GM21447 (cell line): Measurements from ENCODE around the gene PCBD1.
"Not testable (repeated sequence)": the region's sequence is repeated elsewhere in the genome, so short reads cannot be mapped to it uniquely, and the experiment has no call there.

Experiments used
- ATAC-seq: cut with Tn5 transposase; IDR thresholded peaks from one replicate; pipeline ENCODE4 v1.9.1; 2021; ENCODE audit not compliant: unreplicated experiment

Gene PCBD1

DNA sequence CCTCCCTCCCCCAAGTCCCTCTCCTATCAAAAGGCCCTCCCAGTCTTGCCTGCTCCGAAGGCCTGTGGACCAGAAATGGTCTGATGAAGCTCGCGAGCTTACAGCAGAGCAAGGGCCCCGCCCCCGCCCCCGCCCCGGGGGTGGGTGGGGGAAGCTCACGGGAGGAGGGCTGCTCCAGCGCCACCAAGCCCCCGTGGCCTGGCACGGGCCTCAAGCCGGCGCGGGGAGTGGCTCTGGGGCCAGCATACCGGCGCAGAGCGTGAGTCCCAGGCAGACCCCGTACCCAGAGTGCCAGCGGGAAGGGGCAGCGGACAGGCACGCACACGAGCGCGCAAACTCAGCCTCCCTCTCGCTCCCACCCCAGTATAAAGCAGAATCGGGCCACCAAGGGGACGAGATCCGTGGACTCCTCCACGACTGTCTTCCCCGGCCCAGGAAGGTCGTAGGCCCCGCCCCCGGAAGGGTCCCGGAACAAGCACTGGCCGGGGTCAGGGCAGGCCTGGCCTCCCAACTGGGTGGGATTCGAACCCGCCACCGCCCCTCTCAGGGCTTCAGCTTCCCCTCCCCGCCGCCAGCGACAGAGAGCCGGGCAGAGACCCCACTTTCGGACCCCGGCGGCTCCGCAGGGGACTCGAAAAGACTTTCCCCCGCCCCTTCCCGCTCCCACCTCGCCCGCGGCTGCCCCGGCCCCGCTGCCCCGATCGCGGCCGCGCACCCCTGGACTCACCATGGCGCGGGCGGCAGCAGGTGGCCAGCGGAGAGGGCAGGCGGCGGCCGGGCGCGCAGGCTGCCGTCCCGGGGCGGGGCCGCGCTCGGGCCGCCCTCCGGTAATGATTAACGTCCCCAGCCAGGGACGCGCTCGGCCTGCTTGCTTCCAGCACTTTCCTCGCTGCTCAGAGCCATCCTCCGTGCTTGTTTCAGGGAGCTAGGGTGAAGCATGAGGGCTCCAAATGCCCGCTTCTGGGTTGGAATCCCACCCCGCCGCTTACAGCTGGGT lies at the start of gene PCBD1:
PCBD1 (minus strand) TSS at position 762 of the 997 bp plus-strand sequence; CDS start at position 730, 32 bp downstream.
- ATAC-seq: peak; percentile 78

DNA sequence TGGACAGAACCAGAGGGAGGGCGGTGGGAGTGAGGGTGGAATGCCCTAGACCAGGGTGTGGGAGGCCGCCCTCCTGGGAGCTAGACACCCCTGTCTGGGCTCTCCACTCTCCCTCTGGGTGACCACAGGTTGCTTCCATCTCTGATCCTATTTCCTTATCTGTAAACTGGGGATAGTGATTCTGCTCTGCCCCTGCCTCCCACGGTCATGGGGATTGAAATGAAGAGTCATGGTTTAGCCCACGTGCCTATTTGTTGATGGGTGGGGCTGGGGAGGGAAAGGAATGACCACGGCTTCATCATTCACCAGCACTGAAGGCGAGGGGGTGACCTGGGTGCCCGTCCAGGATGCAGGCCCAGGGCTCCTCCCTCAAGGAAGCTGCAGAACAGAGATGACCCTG lies 49.3 kb upstream of the PCBD1 start:
- no peak for ATAC-seq

DNA sequence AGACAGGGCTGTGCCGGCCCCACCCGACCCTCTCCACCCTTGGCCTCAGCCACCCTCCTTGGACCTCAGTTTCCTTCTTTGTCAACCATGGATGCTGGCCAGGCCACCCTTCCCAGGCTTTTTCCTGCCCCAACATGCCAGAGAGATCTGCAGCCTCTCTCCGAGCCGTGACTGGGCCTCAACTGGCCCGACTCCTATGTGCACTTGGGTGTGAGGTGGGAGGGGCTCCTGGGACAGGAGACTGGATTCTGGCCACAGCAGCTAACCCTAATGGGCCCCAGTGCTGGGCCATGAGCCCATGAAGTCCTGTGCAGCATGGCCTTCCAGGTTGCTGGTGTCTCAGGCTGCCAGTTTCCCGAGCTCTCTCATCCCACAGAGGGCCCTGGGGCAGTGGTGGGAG lies 47.7 kb upstream of the PCBD1 start:
- ATAC-seq: no peak

- no peak for ATAC-seq
These were observed 47.3 kb upstream of the PCBD1 start for GRCh38 chr10:70935631-70936030.

DNA sequence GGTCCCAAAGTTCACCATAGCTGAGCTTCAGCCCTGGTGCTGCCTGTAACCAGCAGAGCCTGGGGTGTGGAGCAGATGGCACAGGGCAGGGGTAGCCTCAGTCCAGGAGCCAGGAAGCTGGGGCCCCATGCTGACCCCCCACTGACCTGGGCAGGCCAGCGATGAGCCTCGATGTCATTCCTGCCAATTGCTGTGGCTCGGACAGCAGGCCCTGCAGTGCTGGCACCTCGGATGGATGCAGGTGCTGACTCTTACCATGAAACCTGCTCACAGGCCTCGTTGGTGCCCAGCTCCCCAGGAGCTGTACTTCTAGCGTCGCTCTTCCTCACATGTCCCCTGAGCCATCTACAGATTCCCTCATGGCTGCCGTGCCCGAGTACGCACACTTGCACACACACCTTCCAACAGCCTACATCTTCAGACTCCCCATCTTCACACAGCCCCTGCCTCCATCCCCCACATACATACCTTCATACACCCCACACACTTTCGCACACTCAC lies 46.8 kb upstream of the PCBD1 start:
- no peak for ATAC-seq

DNA sequence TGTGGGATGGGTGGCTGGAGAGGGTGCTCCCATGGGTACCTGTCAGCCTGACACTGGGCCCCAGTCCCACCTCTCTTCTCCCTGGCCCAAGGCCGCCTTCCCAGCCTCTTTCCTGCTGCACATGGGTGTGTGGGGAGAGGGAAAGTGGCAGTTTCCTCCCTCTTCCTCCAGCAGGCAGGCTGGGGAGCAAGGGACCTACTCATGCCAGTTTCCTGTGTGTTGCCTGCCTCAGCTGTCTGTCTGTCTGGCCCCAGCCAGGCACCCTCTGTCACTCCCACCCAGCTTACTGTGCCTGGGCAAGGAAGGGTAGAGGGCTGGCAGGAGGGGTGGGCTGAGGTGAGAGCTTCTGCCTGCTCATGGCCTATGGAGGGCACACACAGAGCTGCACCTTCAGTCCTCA lies 46.3 kb upstream of the PCBD1 start:
- no peak for ATAC-seq

DNA sequence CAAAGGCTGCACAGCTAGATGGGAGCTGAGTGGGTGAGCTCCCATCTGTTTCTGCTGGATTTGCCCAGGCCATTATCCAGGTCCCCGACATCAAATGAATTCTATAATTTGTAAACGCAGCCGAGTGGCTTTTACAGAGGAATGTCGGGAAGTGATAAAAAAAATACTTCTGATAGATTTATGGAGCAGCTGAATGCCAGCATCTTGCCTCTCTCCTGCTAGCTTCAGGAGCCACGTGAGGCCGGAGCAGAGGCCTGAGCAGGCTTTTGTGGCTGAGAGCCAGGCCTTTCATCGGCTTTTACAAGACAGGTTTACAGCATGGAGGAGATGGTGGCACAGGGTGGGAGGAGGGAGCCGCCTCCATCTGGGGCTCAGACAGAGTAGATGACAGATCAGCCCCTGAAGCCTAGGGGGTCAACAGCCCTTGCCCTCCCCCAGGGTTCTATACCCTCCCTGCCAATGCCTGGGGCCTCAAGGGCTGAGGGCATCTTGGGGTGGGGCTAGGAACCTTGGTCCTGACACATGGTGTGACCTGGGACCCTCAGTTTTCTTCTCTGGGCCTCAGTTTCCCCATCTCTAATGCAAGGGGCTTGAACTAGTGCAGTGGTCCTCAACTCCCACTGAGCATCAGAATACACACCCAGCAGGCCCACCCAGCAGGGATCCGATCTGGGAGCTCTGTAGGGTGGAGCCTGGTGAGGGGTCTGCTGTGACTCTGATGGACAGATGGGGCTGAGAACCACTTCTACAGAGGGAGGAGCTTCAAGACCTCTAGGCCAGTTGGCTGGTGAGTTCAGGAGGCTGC lies 44.2 kb upstream of the PCBD1 start:
- ATAC-seq: no peak

GRCh38 chr10:70931168-70931815 lies 42.9 kb upstream of the PCBD1 start:
- ATAC-seq: no peak

DNA sequence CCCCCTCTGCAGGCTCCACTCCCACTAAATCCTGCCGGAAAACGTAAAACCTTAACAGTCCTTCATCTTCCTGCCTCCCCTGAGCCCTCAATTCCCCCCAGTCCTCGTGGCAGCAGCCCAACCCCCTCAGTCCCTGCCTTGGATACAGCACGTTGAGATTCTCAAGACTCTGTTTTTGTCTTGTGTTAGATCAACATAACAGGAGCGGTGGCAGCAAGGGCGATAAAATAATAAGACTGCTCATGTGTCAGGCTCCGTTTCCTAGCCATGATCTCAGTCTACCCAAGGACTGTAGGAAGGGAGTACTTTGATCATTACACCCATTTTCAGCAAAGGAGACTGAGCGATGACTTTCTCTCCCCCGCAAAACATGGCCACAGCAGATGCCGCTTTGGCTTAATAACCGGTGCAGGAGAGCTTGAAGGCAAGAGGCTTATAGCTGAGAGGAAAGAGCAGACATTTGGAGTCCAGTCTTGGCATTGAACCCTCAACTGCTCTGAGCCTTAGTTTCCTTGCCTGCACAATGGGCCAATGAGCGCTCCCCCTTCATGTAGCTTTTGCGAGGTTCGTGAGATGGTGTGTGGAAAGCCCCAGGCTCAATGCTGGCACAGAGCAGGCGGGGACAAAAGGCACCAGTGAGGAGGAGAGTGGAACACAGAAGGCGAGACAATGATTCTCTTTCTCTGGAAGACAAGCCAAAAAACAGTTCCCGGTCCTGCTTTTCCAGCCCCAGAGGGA lies 42.1 kb upstream of the PCBD1 start:
- ATAC-seq: no peak

DNA sequence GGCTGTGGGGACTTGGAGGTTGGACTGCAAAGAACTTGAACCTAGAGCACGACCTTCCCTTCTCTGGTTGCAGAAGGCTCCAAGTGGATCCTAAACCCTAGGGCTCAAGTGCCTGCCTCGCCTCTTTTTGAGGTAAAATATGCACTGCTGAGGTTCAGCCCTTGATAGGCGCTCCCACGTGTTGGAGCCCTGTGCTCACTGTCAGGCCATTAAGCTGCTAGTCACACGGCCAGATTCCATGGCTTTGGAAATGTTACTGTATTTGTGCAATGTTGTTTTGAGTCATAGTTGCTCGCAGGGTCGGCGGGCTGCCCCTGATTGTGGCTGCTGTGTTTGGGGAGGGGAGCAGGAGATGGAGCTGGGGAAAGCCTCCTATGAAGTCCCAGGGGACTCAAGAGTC lies 39.8 kb upstream of the PCBD1 start:
- ATAC-seq: no peak

DNA sequence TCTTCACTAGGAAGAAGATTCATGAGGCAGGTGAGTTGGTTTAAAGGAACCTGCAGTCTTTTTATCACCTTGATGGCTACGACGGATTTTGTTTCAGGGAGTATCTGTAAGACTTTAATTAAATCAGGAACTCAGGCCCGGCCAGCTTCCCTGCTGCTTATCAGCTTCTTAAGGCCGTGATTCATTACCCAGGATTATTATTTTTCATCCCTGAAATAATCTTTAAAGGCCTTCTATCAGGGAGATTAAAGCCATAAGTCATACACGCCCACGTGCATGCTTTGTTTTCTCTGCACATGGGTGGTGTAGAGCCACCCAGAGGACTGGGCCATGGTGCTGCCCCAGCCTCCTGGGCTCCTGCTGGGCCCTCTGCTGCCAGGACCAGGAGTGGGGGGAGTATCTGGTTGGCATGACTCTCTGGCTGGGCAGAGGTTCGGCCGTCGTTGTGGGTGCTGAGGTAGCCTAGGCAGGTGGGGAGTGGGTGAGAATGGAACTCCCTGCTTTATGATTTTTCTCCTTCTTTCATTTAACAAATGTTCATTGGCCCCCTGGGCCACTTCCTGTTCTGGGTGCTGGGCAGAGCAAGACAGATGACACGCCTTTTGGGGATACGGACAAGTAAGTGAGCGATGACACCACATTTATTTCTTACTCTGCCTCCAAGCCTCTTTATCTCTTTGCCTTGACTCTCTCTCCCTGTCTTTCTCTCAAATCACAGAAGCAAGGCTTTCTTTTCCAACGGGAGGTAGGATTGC lies 39.0 kb upstream of the PCBD1 start:
- no peak for ATAC-seq

- no peak for ATAC-seq
These were observed 38.0 kb upstream of the PCBD1 start for GRCh38 chr10:70926226-70927000.

DNA sequence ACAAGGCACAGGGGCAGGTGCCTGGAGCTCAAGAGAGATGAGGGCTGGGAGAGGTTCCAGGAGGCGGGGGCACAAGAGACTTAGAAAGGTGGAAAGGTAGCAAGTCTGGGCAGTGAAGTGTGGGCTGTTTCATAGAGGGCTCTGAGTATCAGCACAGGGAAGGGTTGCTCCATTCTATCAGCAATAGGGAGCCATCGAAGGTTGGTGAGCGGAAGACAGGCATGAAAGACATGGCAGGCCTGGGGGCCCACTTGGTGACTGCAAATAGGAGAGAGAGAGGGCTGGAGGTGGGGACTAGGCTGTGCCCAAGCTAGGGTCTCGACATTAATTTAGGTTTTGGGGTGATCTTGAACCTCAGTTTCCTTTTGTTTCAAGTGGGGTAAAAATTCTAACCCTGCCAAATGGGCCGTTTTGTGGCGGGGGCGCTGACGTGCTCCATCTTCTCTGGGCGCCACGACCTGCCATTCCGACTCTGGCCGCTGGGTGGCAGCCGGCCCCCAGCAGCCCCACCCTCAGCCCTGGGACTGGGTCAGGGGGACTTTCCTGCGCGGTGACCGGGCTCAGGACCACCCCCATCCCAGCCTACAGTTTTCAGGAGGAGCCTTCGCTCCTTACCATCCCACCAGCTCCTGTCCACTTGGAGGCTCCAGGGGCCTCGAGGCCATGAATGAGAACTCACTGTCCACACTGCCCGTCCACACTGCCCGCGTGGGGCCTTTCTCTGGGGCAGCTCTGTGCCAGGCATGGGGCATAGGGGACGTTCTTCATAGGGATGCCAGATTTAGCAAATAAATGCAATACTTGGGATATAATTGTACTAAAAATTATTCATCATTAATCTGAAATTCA lies 37.2 kb upstream of the PCBD1 start:
- no peak for ATAC-seq

DNA sequence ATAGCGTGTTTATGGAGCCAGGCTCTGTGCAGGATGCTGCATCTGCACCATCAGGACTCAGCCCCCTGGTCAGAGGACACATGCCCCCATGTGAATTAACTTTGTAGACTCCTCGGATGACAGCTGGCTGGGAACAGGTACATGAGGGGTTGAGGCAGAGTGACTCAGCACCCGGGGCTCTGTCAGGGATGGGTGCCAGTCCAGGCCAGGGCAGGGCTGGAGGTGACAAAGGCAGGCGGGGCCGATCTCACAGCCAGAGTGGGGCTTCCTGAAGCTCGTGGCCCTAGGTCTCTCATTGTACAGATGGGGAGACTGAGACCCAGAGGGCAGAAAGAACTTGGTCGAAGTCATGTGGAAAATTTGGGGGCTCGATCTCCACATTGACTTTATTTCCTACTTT lies 35.3 kb upstream of the PCBD1 start:
- ATAC-seq: no peak

DNA sequence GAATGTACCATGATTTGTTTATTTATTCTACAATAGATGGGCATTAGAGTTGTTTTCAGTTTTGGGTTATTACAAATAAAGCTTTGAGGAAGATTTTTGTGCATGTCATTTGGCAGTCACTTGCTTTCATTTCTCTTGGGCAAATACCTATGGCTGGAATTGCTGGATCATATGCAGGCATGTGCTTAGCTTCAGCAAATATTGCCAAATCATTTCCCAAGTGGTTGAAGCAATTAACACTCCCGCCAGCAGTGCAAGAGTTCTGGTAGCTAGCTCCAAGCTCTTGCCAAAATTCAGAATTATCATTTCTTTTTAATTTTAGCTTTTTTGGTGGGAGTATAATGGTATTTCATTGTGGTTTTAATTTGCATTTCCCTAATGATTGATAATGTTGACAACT lies 32.9 kb upstream of the PCBD1 start:
- no peak for ATAC-seq

DNA sequence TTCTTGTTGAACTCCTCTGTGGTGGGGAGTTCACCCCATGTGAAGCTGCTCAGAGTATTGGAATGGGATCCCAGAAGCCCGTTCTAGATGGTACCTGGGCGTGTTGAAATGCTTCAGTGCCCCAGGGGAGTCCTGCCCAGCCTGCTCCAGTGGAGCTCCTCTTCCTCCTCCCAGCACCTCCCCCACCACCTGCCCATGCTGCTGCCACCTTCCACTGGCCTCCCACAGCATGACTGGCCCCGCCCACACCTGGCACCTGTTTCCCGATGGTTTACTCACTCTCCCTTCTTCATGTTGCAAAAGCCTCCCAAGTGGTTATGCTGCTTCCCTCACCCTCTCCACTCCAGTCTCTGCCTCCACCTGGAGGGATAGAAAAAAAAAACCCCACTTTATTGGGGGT lies 32.2 kb upstream of the PCBD1 start:
- ATAC-seq: no peak

GRCh38 chr10:70919906-70920305 lies 31.5 kb upstream of the PCBD1 start:
- not testable (repeated sequence) for ATAC-seq

DNA sequence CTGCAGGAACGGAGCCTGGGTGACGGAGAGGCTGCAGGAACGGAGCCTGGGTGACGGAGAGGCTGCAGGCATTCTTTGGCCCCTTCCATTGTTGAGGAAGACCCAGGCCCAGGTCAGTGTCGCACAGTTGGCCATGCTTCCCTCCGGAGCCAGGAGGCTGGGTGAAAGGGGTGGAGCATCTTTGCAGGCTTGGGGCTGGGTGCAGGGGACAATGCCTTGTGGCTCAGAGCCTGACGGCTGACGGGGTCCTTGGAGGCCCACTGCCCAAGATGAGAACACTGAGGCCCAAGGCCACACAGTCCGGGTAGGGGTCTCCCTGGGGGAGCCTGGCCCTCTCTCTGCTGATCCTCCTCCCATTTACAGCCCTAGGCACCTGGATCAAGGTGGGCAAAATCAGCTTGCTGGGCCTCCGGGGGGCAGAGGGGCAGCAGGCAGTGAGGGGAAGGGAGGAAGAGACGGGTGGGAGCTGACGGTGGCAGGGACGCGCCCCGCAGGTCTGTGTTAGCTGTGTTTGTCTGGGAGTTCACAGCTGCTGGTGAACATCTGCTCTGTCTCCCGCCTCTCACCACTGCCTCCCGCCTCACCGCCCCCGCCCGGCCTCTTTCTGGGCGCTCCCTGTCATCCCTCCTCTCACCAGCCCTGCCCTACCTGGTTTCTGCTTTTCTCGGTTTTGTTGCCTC lies 30.6 kb upstream of the PCBD1 start:
- no peak for ATAC-seq
